HCT116 (cell line): Measurements from ENCODE around the gene CNPPD1. TPM values are rescaled to one million over a fixed set of nuclear protein-coding genes. Genes with fewer than 3 reads are reported as not detected.

ENCODE experiments used
- ATAC-seq: fragments of 200-7000 bp; cut with Tn5 transposase; 2 replicates; pipeline ENCODE4 v1.9.1; 2020; ENCODE audit warnings: mild to moderate bottlenecking, moderate library complexity
- BruUV-seq: library from RNA; stranded (reverse); fragments of 400-500 nt; replicated peaks from 2 replicates; lab custom pipeline; 2021; lab: Mats Ljungman, UMichigan
- CTCF ChIA-PET: fragments of 300-600 bp; sonication (Branson Sonifier 250); formaldehyde crosslinking; loops from one replicate; lab custom pipeline; 2021; ENCODE audit warnings: antibody characterized with exemption; lab: Charles Lee
- POLR2A ChIA-PET: fragments of 300-600, 350-600 bp; sonication (Branson Sonifier 250); formaldehyde crosslinking; loops from one replicate; lab custom pipeline; 2021; ENCODE audit warnings: antibody characterized with exemption; lab: Charles Lee
- RAD21 ChIA-PET, 2 experiments: fragments of 300-600 bp; sonication (Branson Sonifier 250); formaldehyde crosslinking; loops; one replicate each; lab custom pipeline; 2023; ENCODE audit warnings: low total read pairs in 2 of 2; ENCODE audit not compliant: uncharacterized antibody in 2 of 2, unreplicated experiment in 2 of 2, low non-redundant PET in 1 of 2; lab: Charles Lee
- DNase-seq: peaks from one replicate; pipeline ENCODE4 v3.0.0-alpha.2; 2010; ENCODE audit warnings: low read depth, low spot score
- H2AFZ ChIP-seq: fragments of 200-600 bp; shearing (Covaris generic), sonication (generic); 2 replicates; pipeline ENCODE4 v1.6.1; 2017; ENCODE audit warnings: low read depth, mixed run types, mixed read lengths, antibody characterized with exemption, low read length; ENCODE audit not compliant: poor library complexity, severe bottlenecking
- H3K27ac ChIP-seq: 2 replicates; pipeline ENCODE4 v1.5.1; 2012; ENCODE audit warnings: low read depth, low read length
- H3K27me3 ChIP-seq: fragments of 200-600 bp; sonication (generic); 2 replicates; pipeline ENCODE4 v1.6.1; 2016; ENCODE audit warnings: mixed run types, low read length, mixed read lengths; ENCODE audit not compliant: insufficient read depth
- H3K36me3 ChIP-seq, 2 experiments: fragments of 200-500 bp in 1 of 2; fragments of 200-600 bp in 1 of 2; sonication (Bioruptor generic) in 1 of 2; sonication (generic) in 1 of 2; 2 replicates each; pipeline versions ENCODE4 v1.5.1 to v1.6.1; 2014 to 2016; ENCODE audit warnings: low read length in 2 of 2, inconsistent platforms in 1 of 2, mixed read lengths in 1 of 2, mixed run types in 1 of 2; ENCODE audit not compliant: insufficient read depth in 2 of 2, control insufficient read depth in 1 of 2
- H3K4me1 ChIP-seq, 2 experiments: fragments of 200-600 bp in 1 of 2; sonication (generic) in 1 of 2; 2 replicates each; pipeline versions ENCODE4 v1.5.1 to v1.6.1; 2012 to 2017; ENCODE audit warnings: low read length in 2 of 2, inconsistent platforms in 1 of 2, mild to moderate bottlenecking in 1 of 2, mixed read lengths in 1 of 2, mixed run types in 1 of 2, moderate library complexity in 1 of 2; ENCODE audit not compliant: insufficient read depth in 2 of 2, control insufficient read depth in 1 of 2
- H3K4me2 ChIP-seq: fragments of 200-600 bp; sonication (generic); 2 replicates; pipeline ENCODE4 v1.6.1; 2017; ENCODE audit warnings: mixed run types, low read length, mixed read lengths
- H3K4me3 ChIP-seq, 2 experiments: fragments of 200-600 bp in 1 of 2; sonication (generic) in 1 of 2; replicated peaks in 1 of 2; 2 replicates each; pipeline ENCODE4 v1.5.1; 2011 to 2016; ENCODE audit warnings: low read length in 2 of 2, control low read depth in 1 of 2, low read depth in 1 of 2, mild to moderate bottlenecking in 1 of 2, mixed read lengths in 1 of 2, mixed run types in 1 of 2
- H3K79me2 ChIP-seq: fragments of 200-600 bp; sonication (generic); 2 replicates; pipeline ENCODE4 v1.6.1; 2017; ENCODE audit warnings: mild to moderate bottlenecking, mixed run types, low read length, moderate library complexity, mixed read lengths; ENCODE audit not compliant: insufficient read depth
- H3K9ac ChIP-seq: fragments of 200-600 bp; sonication (generic); 2 replicates; pipeline ENCODE4 v1.6.1; 2016; ENCODE audit warnings: low read length, mixed read lengths
- H3K9me2 ChIP-seq: fragments of 200-600 bp; sonication (generic), shearing (Covaris generic); 2 replicates; pipeline ENCODE4 v1.6.1; 2017; ENCODE audit warnings: mixed run types, mild to moderate bottlenecking, moderate library complexity; ENCODE audit not compliant: insufficient read depth
- H3K9me3 ChIP-seq, 2 experiments: fragments of 200-500 bp in 1 of 2; fragments of 200-600 bp in 1 of 2; sonication (Bioruptor generic) in 1 of 2; sonication (generic) in 1 of 2; 2 replicates each; pipeline ENCODE4 v1.6.1; 2014 to 2017; ENCODE audit warnings: low read length in 2 of 2, mixed read lengths in 2 of 2, inconsistent platforms in 1 of 2, low read depth in 1 of 2, mild to moderate bottlenecking in 1 of 2, mixed run types in 1 of 2, moderate library complexity in 1 of 2; ENCODE audit not compliant: control insufficient read depth in 1 of 2, insufficient read depth in 1 of 2
- H4K20me1 ChIP-seq: fragments of 200-600 bp; sonication (generic), shearing (Covaris generic); 2 replicates; pipeline ENCODE4 v1.6.1; 2017; ENCODE audit warnings: mixed run types, mild to moderate bottlenecking, moderate library complexity; ENCODE audit not compliant: insufficient read depth
- ATF3 ChIP-seq: IDR thresholded peaks from 2 replicates; pipeline ENCODE4 v1.6.1; 2012
- CBX3 ChIP-seq: IDR thresholded peaks from 2 replicates; pipeline ENCODE4 v1.6.1; 2012; ENCODE audit warnings: low read depth
- CEBPB ChIP-seq: IDR thresholded peaks from 2 replicates; pipeline ENCODE4 v1.6.1; 2012; ENCODE audit warnings: low read depth
- CTCF ChIP-seq, 3 experiments: fragments of 200-600 bp in 1 of 3; sonication (generic) in 1 of 3; IDR thresholded peaks in 2 of 3; conservative IDR thresholded peaks in 1 of 3; 2 replicates each; pipeline ENCODE4 v1.5.1; 2012 to 2017; ENCODE audit warnings: low read depth in 2 of 3, low read length in 2 of 3, antibody characterized with exemption in 1 of 3, borderline replicate concordance in 1 of 3, control low read depth in 1 of 3, mild to moderate bottlenecking in 1 of 3, mixed read lengths in 1 of 3, mixed run types in 1 of 3, moderate library complexity in 1 of 3; ENCODE audit not compliant: insufficient read depth in 1 of 3
- EGR1 ChIP-seq: IDR thresholded peaks from 2 replicates; pipeline ENCODE4 v1.6.1; 2012; ENCODE audit warnings: low read depth
- ELF1 ChIP-seq: IDR thresholded peaks from 2 replicates; pipeline ENCODE4 v1.6.1; 2012; ENCODE audit warnings: low read depth, borderline replicate concordance
- EZH2 ChIP-seq: fragments of 200-600 bp; sonication (generic); IDR thresholded peaks from 2 replicates; pipeline ENCODE4 v1.6.1; 2017; ENCODE audit warnings: antibody characterized with exemption, mixed run types
- FOSL1 ChIP-seq: IDR thresholded peaks from 2 replicates; pipeline ENCODE4 v1.6.1; 2012; ENCODE audit warnings: low read depth
- JUND ChIP-seq: IDR thresholded peaks from 2 replicates; pipeline ENCODE4 v1.6.1; 2012
- MAX ChIP-seq: IDR thresholded peaks from 2 replicates; pipeline ENCODE4 v1.6.1; 2012
- POLR2A ChIP-seq: IDR thresholded peaks from 2 replicates; pipeline ENCODE4 v1.7.0; 2011; ENCODE audit warnings: borderline replicate concordance; ENCODE audit not compliant: insufficient read depth, insufficient read length; ENCODE audit errors: extremely low read depth
- POLR2AphosphoS5 ChIP-seq: IDR thresholded peaks from 2 replicates; pipeline ENCODE4 v1.6.1; 2011; ENCODE audit warnings: mild to moderate bottlenecking, low read depth, low read length, moderate library complexity
- RAD21 ChIP-seq: IDR thresholded peaks from 2 replicates; pipeline ENCODE4 v1.6.1; 2012; ENCODE audit warnings: low read depth, mild to moderate bottlenecking
- REST ChIP-seq: IDR thresholded peaks from 2 replicates; pipeline ENCODE4 v1.6.1; 2012; ENCODE audit warnings: low read depth
- SIN3A ChIP-seq: IDR thresholded peaks from 2 replicates; pipeline ENCODE4 v1.6.1; 2012; ENCODE audit warnings: low read depth
- TCF7L2 ChIP-seq: IDR thresholded peaks from 2 replicates; pipeline ENCODE4 v1.7.0; 2011; ENCODE audit warnings: borderline replicate concordance, inconsistent platforms; ENCODE audit not compliant: insufficient read depth, insufficient read length; ENCODE audit errors: extremely low read depth
- YY1 ChIP-seq: IDR thresholded peaks from 2 replicates; pipeline ENCODE4 v1.6.1; 2011; ENCODE audit warnings: low read length, low read depth, moderate library complexity, mild to moderate bottlenecking; ENCODE audit not compliant: insufficient replicate concordance; ENCODE audit errors: extremely low read depth
- ZBTB33 ChIP-seq: IDR thresholded peaks from 2 replicates; pipeline ENCODE4 v1.6.1; 2011; ENCODE audit warnings: mild to moderate bottlenecking, low read length, moderate library complexity; ENCODE audit not compliant: insufficient replicate concordance; ENCODE audit errors: extremely low read depth
- ZFX ChIP-seq: fragments of 450-650 bp; IDR thresholded peaks from 2 replicates; pipeline ENCODE4 v1.6.1; 2017
- intact Hi-C: fragments of 100-400 bp; cut with micrococcal nuclease; formaldehyde crosslinking; loops from 2 replicates; pipeline ENCODE4 v1.10.0; 2022
- total RNA-seq: library from RNA; stranded (reverse); gene quantifications from one replicate; pipeline ENCODE4 v1.2.1, GENCODE V29; 2021; ENCODE audit not compliant: unreplicated experiment

Gene CNPPD1
- total RNA-seq, 1 experiment from 2014 or later, result 41.9 TPM

GRCh38 chr2:219167997-219168396 lies 8.7 kb downstream of the CNPPD1 start:
- BruUV-seq, result no TSS peak
- Histone ChIP-seq H3K4me1 (no peaks in the 10 kb centered on the region), H3K79me2 (no peaks in the 10 kb centered on the region), H3K36me3 (no peaks in the 10 kb centered on the region; a peak in 1 of 4 replicates), H4K20me1 (no peaks in the 10 kb centered on the region), H2AFZ (no peak overlapping the region), H3K4me2 (no peak overlapping the region), H3K9me3 (no peaks in the 10 kb centered on the region), H3K27ac (no peak overlapping the region), H3K9me2 (no peaks in the 10 kb centered on the region), H3K27me3 (no peaks in the 10 kb centered on the region), H3K9ac (no peak overlapping the region), H3K4me3 (no peak overlapping the region)
- DNase-seq, result no peak
- ChIA-PET CTCF (no interaction called here), RAD21 (no interaction called here), POLR2A (no interaction called here)
- TF ChIP-seq RAD21 (no peak), MAX (no peak), ZBTB33 (no peak), SIN3A (no peak), CTCF (IDR thresholded peaks at IDR 0.05 in 2 of 3, conservative IDR thresholded peaks at IDR 0.05 in 1 of 3; ENCODE audit: borderline replicate concordance in 1 of 3, insufficient read depth in 1 of 3, low read depth in 2 of 3, low read length in 2 of 3) (no peak), REST (no peak), CBX3 (no peak), JUND (no peak), ZFX (no peak), TCF7L2 (no peak), CEBPB (no peak), FOSL1 (no peak), EGR1 (no peak), POLR2AphosphoS5 (no peak), ATF3 (no peak), ELF1 (no peak), POLR2A (no peak), YY1 (no peak), EZH2 (no peak)
- intact Hi-C loops, result no loop called here
- no peak for ATAC-seq
